Measurements from ENCODE around the gene FAM120AOS.
"Not testable (repeated sequence)": the region's sequence is repeated elsewhere in the genome, so short reads cannot be mapped to it uniquely, and the experiment has no call there.

Gene FAM120AOS

GRCh38 chr9:93466416-93467061 lies 13.2 kb upstream of the FAM120AOS start:
- DNase-seq: no peak

DNA sequence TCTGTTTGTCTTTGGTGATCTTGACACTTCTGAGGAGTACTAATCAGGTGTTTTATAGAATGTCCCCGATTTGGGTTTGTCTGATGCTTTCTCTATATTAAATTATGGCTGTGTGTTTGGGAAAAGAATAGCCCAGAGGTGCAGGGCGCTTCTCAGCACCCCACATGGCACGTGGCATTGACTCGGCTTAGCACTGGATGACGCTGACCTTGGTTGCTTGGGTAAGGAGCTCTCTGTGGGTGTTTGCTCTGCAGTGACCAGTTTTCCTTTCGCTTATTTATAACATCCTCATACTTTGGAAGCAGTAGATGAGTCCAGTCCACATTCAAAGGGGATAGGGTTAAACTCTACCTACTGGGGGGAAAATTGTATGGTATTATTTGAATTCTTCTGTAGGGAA lies 12.5 kb upstream of the FAM120AOS start:
- DNase-seq: no peak

- DNase-seq: no peak
Observed at GRCh38 chr9:93464876-93465275, 11.5 kb upstream of the FAM120AOS start.

- DNase-seq: no peak
Observed at GRCh38 chr9:93464395-93464794, 11.0 kb upstream of the FAM120AOS start.

DNA sequence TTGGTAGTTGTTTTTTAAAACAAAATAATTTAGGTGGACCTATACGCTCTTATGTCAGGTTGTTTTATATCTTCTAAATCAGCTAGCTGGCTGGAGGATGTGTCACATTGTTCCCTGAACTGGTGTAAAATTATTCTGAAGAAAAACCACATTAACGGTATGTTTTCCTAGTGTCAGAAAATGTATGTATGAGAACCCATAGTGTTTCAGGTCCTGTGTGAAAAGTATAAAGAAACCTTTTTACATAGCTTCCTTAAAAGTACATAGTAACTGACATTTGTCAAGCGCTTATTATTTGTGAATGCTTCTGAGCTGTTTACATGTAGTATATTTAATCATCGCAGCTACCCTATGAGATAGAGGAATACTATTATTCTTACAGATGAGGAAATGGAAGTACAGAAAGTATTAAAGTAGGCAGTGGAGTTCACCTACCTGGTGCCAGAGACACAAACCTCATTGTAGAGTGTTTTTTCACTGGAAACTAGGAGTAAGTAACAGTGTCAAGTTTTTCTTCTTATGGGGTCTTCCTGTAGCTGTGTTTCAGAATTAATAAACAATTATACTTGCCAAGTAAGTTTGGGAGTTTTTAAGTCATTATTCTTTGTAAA lies 10.4 kb upstream of the FAM120AOS start:
- DNase-seq: no peak

GRCh38 chr9:93461821-93462220 lies 8.4 kb upstream of the FAM120AOS start:
- DNase-seq: no peak

DNA sequence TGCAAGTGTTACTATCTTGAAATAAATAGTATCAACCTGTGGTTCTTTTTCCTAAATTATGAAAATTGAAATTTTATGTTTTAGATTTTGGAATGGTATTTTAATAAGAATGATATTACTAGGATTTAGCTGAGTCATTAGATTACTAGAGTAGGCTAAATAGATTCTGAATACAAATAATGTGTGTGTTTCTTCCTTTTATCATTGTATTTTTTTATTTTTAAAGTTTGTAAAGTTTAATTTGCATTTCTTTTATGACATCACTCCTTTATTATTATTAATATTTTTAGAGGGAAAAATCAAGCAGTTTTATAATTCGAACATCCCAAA lies 8.0 kb upstream of the FAM120AOS start:
- DNase-seq: no peak

- DNase-seq: no peak
Observed at GRCh38 chr9:93460689-93461413, 7.5 kb upstream of the FAM120AOS start.

- DNase-seq: no peak
Observed at GRCh38 chr9:93459432-93459847, 6.1 kb upstream of the FAM120AOS start.

GRCh38 chr9:93458712-93459111 lies 5.3 kb upstream of the FAM120AOS start:
- DNase-seq: no peak

- DNase-seq: no peak
Observed at GRCh38 chr9:93457006-93457405, 3.6 kb upstream of the FAM120AOS start.

- no peak for DNase-seq
Observed at GRCh38 chr9:93456504-93456903, 3.1 kb upstream of the FAM120AOS start.

DNA sequence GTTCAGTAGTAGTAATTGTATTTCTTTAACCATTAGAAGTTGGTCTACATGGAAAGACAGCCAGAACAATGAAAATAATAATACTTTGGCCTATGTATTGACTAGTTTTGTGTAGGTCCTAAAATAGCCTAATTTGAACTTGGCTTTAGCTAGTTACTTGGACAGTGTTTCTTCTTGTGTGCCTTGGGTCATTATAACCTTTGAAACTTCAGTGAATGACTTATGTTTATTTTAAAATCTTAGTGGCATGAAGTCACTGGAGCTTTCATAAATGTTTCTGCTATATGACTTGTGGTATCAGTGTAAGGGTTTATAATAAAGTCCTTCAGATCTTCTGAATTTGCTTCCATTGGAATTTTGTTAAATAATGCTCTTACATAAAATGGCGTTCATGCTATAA lies 2.6 kb upstream of the FAM120AOS start:
- no peak for DNase-seq

- no peak for DNase-seq
Observed at GRCh38 chr9:93452710-93453046, 703 bp downstream of the FAM120AOS start.

DNA sequence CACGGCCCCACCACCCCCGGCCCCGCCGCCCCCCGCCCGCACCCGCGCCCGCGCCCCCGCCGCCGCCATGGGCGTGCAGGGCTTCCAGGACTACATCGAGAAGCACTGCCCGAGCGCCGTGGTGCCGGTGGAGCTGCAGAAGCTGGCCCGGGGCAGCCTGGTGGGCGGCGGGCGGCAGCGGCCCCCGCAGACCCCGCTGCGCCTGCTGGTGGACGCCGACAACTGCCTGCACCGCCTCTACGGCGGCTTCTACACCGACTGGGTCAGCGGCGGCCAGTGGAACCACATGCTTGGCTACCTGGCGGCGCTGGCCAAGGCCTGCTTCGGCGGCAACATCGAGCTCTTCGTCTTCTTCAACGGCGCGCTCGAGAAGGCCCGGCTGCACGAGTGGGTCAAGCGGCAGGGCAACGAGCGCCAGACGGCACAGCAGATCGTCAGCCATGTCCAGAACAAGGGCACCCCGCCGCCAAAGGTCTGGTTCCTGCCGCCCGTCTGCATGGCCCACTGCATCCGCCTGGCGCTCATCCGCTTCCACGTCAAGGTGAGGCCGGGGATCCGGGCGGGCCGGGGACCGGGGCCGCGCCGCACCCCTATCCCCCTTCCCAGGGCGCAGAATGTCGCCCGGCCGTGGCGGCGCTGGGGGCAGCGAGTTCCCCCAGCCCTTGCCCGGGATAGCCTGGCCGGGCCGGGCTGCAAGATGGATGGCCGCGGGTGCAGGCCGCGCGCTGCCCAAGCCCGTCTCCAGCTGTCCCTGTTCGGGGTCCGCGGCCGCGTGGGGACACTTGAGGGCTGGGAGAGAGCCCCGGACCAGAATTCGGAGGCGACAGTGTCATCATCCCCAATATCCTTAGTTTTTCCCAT lies 1.3 kb downstream of the FAM120AOS start:
- no peak for DNase-seq

GRCh38 chr9:93450945-93451815 lies 2.2 kb downstream of the FAM120AOS start, which contains the start of gene FAM120A:
Gene FAM120A (plus strand): TSS chr9:93451685. CDS start chr9:93451916, 231 bp downstream.
- DNase-seq: peak; percentile 77

DNA sequence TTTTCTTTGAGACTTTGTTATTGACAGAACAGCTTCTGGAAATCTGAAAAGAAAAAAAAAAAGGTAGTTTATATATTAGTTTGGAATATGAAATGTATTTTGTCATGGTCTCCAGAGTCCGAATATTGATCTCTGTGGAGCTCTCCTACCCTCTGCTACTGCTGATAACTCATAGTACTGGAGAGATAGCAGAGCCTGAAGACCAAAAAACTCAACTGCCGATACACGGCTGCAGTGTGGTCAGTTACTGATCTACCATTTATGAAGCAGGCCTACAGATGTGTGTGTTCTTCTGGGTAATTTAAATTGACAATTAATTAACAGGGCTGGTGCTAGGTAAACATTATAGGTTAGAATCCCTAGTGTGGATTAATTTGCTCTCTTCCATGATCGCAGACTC lies 5.7 kb downstream of the FAM120AOS start:
- no peak for DNase-seq

DNA sequence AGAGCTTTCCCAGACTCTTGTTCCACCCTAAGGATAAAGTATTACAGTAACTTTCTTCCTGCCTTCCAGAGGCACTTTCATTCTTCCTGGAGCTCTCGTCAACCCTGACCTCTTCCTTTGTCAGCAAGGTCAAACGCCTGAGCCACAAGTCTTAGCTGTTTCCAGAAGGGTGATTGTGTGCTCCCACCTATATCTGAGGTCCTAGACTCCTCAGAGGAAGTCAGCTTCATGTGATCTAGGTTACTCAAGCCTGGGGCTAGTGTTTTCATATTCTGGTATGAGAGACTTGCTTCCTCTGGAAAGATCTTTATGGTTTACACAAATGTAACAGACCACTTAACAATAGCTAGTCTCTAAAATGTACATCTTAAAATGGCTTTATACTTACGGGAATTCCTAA lies 7.3 kb downstream of the FAM120AOS start:
- no peak for DNase-seq

GRCh38 chr9:93440896-93441580 lies 12.3 kb downstream of the FAM120AOS start:
- DNase-seq: no peak

- not testable (repeated sequence) for DNase-seq
Observed at GRCh38 chr9:93439301-93439700, 14.1 kb downstream of the FAM120AOS start.

DNA sequence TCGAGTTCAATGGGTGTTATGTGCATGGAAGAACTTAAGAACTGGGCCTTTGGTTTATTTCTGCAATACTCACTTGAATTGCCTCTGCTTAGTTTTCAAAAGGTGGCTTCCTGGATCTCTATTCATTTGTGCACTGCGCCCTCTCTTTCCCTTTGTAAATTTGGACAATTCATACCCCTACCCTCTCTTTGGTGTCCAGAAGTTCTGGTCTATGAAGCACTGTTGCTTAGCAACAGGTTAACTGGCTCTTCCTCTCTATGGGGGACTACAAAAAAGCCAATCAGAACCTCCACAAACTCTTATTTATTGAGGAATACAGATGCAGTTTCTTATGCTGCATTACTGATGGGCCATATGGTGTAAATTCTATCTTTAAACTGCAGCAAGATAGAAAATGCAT lies 15.4 kb downstream of the FAM120AOS start:
- no peak for DNase-seq
